GM20431 (cell line): ENCODE measurements around the gene PRLR.

Source experiments
- in situ Hi-C: fragments of 300-500 bp; cut with MseI, MboI; formaldehyde crosslinking; loops from one replicate; pipeline ENCODE4 v1.15.0; 2020; ENCODE audit warnings: low sequenced_read_pairs; ENCODE audit not compliant: unreplicated experiment

The PRLR gene

DNA sequence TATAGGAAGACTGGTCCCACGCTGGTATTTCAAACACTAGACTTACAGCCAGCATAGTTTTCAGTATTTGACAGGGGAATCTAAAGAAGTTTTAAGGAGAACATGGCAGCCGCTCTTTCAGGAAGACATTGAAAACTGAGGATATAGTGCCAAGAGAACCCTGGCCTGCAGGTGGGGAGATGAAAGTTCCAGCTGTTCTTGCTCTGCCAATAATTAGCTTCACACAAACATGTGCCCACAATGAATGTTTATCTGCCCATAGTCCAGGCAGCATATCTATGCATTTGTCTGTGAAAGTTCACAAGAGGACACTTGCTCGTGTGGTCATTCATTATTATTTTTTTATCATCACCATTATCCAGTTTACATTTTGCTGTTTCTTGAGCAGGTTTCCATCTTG lies 134.9 kb downstream of the PRLR start:
- in situ Hi-C loops, result no loop called here

GRCh38 chr5:35094948-35095347 lies 135.3 kb downstream of the PRLR start:
- in situ Hi-C loops, result no loop called here

DNA sequence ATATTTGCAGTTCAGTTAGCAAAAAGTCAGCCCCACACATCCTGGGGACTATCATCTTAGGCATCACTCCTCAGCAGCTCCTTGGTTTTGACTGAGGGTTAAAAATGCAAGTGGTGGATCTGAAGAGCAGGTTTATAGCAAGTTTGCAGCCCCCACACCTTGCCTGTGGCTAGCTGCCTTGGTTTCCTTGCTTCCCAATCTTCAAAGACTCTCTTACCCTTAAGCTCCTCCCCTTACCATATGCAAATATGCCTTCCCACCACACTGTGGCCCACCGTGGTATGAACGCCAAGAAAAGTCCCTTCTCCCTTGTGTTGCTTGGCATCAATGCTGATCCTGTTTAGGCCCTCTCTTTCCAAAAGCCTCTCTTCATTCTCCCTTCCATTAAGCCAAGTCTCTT lies 137.6 kb downstream of the PRLR start:
- in situ Hi-C loops, result no loop called here

DNA sequence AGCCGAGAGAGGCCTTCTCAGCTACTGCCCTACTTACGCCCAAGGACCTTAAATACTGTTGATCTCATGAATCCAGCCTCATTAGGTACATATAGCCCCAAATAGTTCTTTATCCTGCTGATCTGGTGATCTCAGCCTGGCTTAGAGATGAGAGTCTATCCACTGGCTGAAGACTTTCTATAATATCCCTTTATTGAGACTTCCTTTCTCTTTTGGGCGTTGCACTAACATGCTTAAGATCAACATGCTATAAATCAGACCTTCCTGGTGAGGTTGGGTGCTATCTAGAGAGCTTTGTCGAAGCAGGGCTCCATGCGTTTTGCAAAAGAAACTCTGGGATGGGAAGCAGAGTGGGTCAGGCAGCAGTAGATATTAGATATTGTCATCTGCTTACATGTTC lies 138.6 kb downstream of the PRLR start:
- in situ Hi-C loops, result no loop called here

GRCh38 chr5:35089334-35090314 lies 140.7 kb downstream of the PRLR start:
- in situ Hi-C loops, result loop anchor here (10.0 kb wide), 1 partner anchor 835 kb away; no protein-coding TSS in a partner anchor

GRCh38 chr5:35087991-35088390 lies 142.3 kb downstream of the PRLR start:
- in situ Hi-C loops, result loop anchor here (10.0 kb wide), 1 partner anchor 837 kb away; no protein-coding TSS in a partner anchor

- in situ Hi-C loops, result loop anchor here (10.0 kb wide), 1 partner anchor 842 kb away; no protein-coding TSS in a partner anchor
These were observed 147.1 kb downstream of the PRLR start for GRCh38 chr5:35083150-35083549.

GRCh38 chr5:35082530-35082929 lies 147.8 kb downstream of the PRLR start:
- in situ Hi-C loops, result loop anchor here (10.0 kb wide), 1 partner anchor 842 kb away; no protein-coding TSS in a partner anchor

DNA sequence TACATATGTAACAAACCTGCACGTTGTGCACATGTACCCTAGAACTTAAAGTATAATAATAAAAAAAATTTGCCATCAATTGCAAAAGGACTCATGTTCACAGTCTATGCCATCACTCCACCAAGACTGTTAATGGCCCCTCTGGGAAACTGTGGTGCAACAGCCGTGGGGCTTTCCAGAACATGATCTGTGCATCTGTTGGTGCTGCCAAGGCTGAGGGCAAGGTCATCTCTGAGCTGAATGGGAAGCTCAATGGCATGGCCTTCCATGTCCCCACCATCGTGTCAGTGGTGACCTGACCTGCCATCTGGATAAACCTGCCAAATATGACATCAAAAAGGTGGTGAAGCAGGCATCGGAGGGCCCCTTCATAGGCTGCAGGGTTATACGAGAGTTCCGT lies 149.2 kb downstream of the PRLR start:
- in situ Hi-C loops, result loop anchor here (10.0 kb wide), 1 partner anchor 844 kb away; no protein-coding TSS in a partner anchor

GRCh38 chr5:35073160-35073559 lies 157.1 kb downstream of the PRLR start:
- in situ Hi-C loops, result no loop called here

DNA sequence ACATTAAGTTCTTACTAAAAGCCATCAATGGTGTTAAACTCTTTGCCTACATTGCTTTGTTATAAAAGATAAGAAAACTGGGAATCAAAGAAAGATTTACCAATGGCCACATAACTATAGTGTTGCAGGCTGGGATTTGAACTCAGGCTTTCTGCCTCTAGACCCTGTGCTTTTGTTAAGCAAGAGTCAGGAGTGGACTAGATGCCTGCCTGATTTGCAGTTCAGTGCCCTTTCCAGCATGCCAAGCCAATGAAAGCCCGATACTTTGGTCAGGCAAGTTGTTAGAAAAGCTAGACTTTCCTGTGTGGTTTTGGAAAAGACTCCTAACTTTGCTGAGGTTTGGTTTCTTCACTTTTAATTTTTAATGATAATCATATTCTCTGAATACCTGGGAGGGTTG lies 161.1 kb downstream of the PRLR start:
- in situ Hi-C loops, result no loop called here

DNA sequence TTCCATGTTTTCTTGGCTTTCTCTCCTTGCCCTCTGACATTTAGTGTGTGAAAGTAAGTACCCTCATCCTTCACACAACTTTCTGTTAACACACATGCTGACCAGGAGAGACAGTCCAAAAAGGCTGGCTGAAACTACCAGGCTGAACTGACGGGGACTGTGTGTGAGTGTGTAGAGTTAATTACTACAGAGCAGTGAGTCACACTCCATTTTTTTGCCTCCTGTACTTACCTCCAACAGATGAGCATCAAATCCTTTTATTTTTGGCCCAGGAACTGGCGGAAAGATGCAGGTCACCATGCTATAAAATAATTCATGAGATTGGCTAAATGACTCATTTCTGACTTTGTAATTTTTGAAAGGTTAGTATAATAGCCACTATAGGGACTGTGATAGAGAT lies 162.3 kb downstream of the PRLR start:
- in situ Hi-C loops, result no loop called here

- in situ Hi-C loops, result no loop called here
These were observed 164.0 kb downstream of the PRLR start for GRCh38 chr5:35066260-35066795.

DNA sequence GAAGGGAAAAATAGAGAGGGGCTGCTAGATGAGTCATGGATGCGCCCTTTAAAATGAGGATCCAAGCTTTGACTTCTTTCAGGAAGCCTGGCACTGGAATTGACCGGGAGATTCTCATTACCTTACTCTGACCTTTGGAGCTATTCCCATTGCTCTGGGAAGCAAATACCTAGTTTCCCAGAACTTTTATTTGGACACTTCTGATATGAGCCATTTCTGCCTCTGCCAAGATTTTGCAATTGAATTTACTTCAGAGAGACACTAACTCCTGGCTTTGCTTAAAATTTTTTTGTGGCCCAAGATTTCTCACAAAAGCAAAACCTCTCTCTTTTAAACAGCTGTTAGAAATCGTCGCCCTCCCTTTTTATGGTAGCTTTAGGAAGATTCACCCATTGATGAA lies 166.9 kb downstream of the PRLR start:
- in situ Hi-C loops, result no loop called here

GRCh38 chr5:35061211-35061770 lies 169.0 kb downstream of the PRLR start:
- in situ Hi-C loops, result no loop called here

GRCh38 chr5:35060236-35060635 lies 170.1 kb downstream of the PRLR start:
- in situ Hi-C loops, result no loop called here

DNA sequence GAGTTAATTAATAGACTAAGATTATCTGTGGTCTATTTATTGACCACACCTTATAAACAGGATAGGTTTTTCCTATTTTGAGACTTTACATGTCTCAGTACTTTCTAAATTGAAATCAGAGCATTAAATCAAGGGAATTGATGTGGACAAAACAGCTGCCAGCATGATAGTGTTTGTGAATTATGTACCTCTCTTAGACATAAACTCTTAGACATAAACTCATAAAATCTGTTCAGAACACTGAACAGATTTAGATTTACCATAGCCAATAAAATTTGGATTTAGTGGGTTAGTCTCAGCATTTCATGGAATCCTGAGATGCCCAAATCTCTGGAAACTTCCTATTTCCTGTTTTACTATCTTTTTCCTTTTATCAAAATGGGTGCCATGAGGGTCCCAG lies 171.0 kb downstream of the PRLR start:
- in situ Hi-C loops, result no loop called here

DNA sequence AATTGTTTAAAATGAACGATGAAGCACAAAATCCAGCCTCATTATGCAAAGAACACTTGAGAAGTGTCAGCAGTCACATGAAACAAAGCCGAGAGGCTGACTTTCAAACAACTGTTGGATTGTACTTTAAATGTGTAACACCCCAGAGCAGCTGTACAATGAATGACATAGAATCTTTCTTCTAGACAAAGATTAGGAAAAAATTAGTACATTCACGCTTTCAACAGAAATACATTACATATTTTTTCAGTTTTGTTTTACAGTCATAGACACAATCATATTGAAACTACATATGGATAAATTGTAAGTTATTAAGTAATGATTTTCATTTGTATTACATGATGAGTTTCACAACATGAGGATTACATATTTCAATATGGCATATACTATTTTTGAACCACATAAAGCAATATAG lies 171.9 kb downstream of the PRLR start:
- in situ Hi-C loops, result no loop called here

- in situ Hi-C loops, result no loop called here
These were observed 173.6 kb downstream of the PRLR start for GRCh38 chr5:35056686-35057085.

GRCh38 chr5:35052838-35053237 lies 177.4 kb downstream of the PRLR start:
- in situ Hi-C loops, result no loop called here

DNA sequence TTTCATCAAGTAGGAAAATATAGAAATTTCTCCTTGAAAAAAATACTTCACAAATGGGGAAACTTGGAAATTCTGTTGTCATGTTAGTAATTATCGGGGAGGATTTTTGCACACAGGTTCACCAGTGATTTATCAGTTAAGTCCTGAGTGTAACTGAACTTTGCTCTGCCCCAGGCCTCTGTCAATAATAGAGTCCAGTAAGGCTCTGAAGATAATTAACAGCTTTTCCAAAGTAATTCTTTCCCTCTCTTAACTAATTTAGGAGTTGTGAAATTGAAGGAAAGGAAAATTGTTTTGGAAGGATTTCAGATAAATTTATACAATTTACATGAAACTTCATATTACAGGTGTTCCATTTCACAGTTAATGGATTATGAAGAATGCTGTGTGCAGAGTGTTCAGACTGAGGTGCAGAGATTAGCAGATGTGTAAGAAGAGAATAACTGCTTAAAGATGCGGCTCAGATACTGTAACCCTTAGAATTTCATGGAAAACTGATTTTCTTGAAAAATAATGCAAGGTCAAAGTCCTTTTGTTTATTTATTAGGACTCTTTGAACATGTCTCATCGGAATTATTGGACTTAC lies 179.7 kb downstream of the PRLR start:
- in situ Hi-C loops, result no loop called here
